Measurements from ENCODE around the gene FEN1. TPM values are rescaled to one million over a fixed set of nuclear protein-coding genes. Genes with fewer than 3 reads are reported as not detected.

Gene FEN1
- polyA plus RNA-seq, 1 of the 3 experiments (the other 2 are of a cell fraction): 35.9 TPM

GRCh38 chr11:61751384-61751783 is 41.3 kb upstream of the FEN1 start:
- H3K27ac ChIP-seq (ENCODE audit: low read depth in 2 of 2, low read length in 1 of 2): no peak overlapping the region
- ChIA-PET CTCF (interaction anchor here (0.6 to 9.1 kb wide), 13 partner anchors 8 to 356 kb away, joined by 3 to 285 read pairs (median 5); partner anchors contain the start of genes FEN1 and TMEM258), POLR2A (no interaction called here)
- H3K27me3 ChIP-seq (ENCODE audit: insufficient read depth): no peaks in the 10 kb centered on the region
- H3K9ac ChIP-seq: no peak overlapping the region
- no peaks in the 10 kb centered on the region for H4K20me1 ChIP-seq (ENCODE audit: insufficient read depth)
- TF ChIP-seq NFIC (IDR thresholded peaks at IDR 0.05; ENCODE audit: borderline replicate concordance) (no peak), TCF12 (IDR thresholded peaks at IDR 0.05) (no peak), CHD2 (IDR thresholded peaks at IDR 0.05; ENCODE audit: low read length, partially characterized antibody) (no peak), ELF1 (IDR thresholded peaks at IDR 0.05) (no peak), USF2 (IDR thresholded peaks at IDR 0.05; ENCODE audit: borderline replicate concordance, low read depth, low read length) (no peak), RXRA (IDR thresholded peaks at IDR 0.05; ENCODE audit: borderline replicate concordance, low read depth) (no peak), USF1 (IDR thresholded peaks at IDR 0.05; ENCODE audit: borderline replicate concordance, low read depth) (no peak), EP300 (IDR thresholded peaks at IDR 0.05; ENCODE audit: borderline replicate concordance in 1 of 2, low read depth in 1 of 2, low read length in 1 of 2) (no peak), SMC3 (IDR thresholded peaks at IDR 0.05; ENCODE audit: low read depth, low read length) (no peak), GABPA (IDR thresholded peaks at IDR 0.05; ENCODE audit: low read depth) (no peak)
- no peak for DNase-seq
- no peaks in the 10 kb centered on the region for H3K36me3 ChIP-seq (replicated peaks in 1 of 2; ENCODE audit: control insufficient read depth in 1 of 2, insufficient read depth in 2 of 2, low read length in 1 of 2)
- no peaks in the 10 kb centered on the region for H3F3A ChIP-seq (replicated peaks; ENCODE audit: insufficient read depth)
- no peak overlapping the region for H3K4me3 ChIP-seq (ENCODE audit: low read depth in 2 of 2, low read length in 1 of 2)
- H3K4me1 ChIP-seq (ENCODE audit: control insufficient read depth in 1 of 2, insufficient read depth in 2 of 2, low read depth in 1 of 2, low read length in 1 of 2): peaks cover 5 to 18% of the 10 kb centered on the region in 2 experiments; a peak in 2 of 4 replicates
- no peaks in the 10 kb centered on the region for H3K9me3 ChIP-seq
- no peak overlapping the region for H3K4me2 ChIP-seq
- WGBS (ENCODE audit: low lambda C conversion rate): 84% methylated on average over 14 of the region's 14 CpGs
- H3K79me2 ChIP-seq (ENCODE audit: insufficient read depth): no peaks in the 10 kb centered on the region
- no peaks in the 10 kb centered on the region for H3K9me2 ChIP-seq
- no peak overlapping the region for H2AFZ ChIP-seq (ENCODE audit: low read depth)

GRCh38 chr11:61752117-61752924 is 40.4 kb upstream of the FEN1 start, which contains the start of gene MYRF:
Gene MYRF, plus strand, starts transcription at chr11:61752636. Its CDS starts 109 bp downstream, at chr11:61752745.
- Histone ChIP-seq H3K36me3 (replicated peaks in 1 of 2; ENCODE audit: control insufficient read depth in 1 of 2, insufficient read depth in 2 of 2, low read length in 1 of 2) (no peaks in the 10 kb centered on the region), H3K9me3 (no peaks in the 10 kb centered on the region), H3K4me2 (peak within 1 kb of the TSS; percentile 86), H3K27me3 (ENCODE audit: insufficient read depth) (no peaks in the 10 kb centered on the region), H3K4me1 (ENCODE audit: control insufficient read depth in 1 of 2, insufficient read depth in 2 of 2, low read depth in 1 of 2, low read length in 1 of 2) (peaks cover 9 to 18% of the 10 kb centered on the region in 2 experiments; a peak in 2 of 4 replicates), H3K9me2 (no peaks in the 10 kb centered on the region), H3K27ac (ENCODE audit: low read depth in 2 of 2, low read length in 1 of 2) (no peak within 1 kb of the TSS), H3K9ac (peak within 1 kb of the TSS; percentile 63), H3K79me2 (ENCODE audit: insufficient read depth) (no peaks in the 10 kb centered on the region), H4K20me1 (ENCODE audit: insufficient read depth) (no peaks in the 10 kb centered on the region), H3F3A (replicated peaks; ENCODE audit: insufficient read depth) (no peaks in the 10 kb centered on the region), H2AFZ (ENCODE audit: low read depth) (peak within 1 kb of the TSS; percentile 95), H3K4me3 (ENCODE audit: low read depth in 2 of 2, low read length in 1 of 2) (peak within 1 kb of the TSS; percentile 52 to 64)
- POLR2A ChIA-PET: no interaction called here
- DNase-seq: peak; percentile 95
- CTCF ChIA-PET: interaction anchor here (0.6 to 9.1 kb wide), 15 partner anchors 10 to 354 kb away, joined by 3 to 140 read pairs (median 5); partner anchors contain the start of genes FEN1 and TMEM258
- WGBS (ENCODE audit: low lambda C conversion rate): 0% methylated on average over 6 of the region's 93 CpGs
- TF ChIP-seq NRF1 (IDR thresholded peaks at IDR 0.05; ENCODE audit: low read depth, low read length) (no peak), IRF3 (IDR thresholded peaks at IDR 0.05; ENCODE audit: low read depth, low read length) (no peak), TAF1 (IDR thresholded peaks at IDR 0.05; ENCODE audit: borderline replicate concordance, low read depth, low read length) (no peak), POLR2AphosphoS5 (IDR thresholded peaks at IDR 0.05; ENCODE audit: low read depth, low read length) (no peak), PBX3 (IDR thresholded peaks at IDR 0.05) (no peak), FOXJ3 (CRISPR knock-in tag; IDR thresholded peaks at IDR 0.05) (no peak), TCF12 (IDR thresholded peaks at IDR 0.05) (no peak), GATA2 (CRISPR knock-in tag; IDR thresholded peaks at IDR 0.05) (no peak), RXRA (IDR thresholded peaks at IDR 0.05; ENCODE audit: borderline replicate concordance, low read depth) (no peak), ZBTB33 (IDR thresholded peaks at IDR 0.05; ENCODE audit: borderline replicate concordance, low read depth) (no peak), RAD21 (IDR thresholded peaks at IDR 0.05; ENCODE audit: low read length) (peak; percentile 25; the same call in 1 of the 2 replicates), USF1 (IDR thresholded peaks at IDR 0.05; ENCODE audit: borderline replicate concordance, low read depth) (no peak), NFIC (IDR thresholded peaks at IDR 0.05; ENCODE audit: borderline replicate concordance) (no peak)
